ENCODE results near the gene NIPSNAP3A.
"Not testable (repeated sequence)": the region's sequence is repeated elsewhere in the genome, so short reads cannot be mapped to it uniquely, and the experiment has no call there.

NIPSNAP3A gene

DNA sequence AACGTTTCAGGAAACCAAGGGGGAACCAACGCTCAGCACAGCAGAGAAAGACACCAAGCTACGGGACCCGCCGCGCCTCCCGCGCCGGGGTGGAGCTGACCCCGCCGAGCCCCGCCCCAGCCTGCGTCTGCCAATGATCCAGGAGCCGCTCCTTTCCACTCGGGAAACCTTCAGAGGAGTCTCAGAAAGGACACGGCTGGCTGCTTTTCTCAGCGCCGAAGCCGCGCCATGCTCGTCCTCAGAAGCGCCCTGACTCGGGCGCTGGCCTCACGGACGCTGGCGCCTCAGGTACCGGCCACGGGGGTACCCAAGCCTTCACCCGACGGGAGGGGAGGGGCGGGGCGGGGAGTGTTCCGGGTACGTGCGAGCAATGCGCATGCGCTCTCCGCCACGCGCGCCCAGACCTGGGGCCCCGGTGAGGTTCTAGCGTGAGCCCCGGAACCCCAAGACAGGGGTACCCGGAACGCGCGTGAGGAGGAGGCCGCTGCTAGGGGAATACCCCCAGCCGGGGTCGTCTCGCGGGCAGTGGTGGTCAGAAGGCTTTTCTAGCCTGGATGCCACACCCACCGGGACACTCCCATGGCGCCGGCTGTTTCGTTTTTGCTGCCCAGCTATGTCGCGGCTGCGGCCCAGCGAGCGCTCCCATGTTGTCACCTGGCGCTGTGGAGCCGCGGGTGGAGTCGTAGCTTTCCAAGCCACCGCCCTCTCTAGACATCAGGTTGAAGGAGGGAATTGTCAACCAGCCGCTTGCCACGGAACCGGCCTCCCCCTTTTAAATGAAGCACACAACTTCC is at the start of gene NIPSNAP3A:
Gene NIPSNAP3A (plus strand): TSS at position 119 of the 794 bp plus-strand sequence. CDS start 110 bp downstream, at position 229.
- DNase-seq (ENCODE audit: low spot score): peak; percentile 83

DNA sequence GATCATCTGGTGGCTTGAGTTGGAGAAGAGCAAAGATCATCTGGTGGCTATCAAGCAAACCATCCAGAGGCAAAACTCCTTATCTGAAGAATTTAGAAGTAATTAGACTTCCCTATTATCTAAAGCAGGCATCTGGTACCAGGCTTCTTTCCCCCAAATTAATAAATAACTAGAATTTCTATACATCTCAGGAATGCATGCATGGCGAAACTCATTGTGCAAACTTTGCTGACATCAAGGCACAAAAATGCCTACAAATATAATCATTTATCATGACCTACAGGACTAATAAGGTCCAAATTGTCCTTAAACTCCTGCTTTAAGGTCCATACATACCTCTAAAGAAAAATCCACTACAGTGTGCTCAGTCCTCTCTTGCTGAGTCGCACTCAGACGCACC is 47.2 kb upstream of the NIPSNAP3A start:
- no peak for DNase-seq (ENCODE audit: low spot score)

DNA sequence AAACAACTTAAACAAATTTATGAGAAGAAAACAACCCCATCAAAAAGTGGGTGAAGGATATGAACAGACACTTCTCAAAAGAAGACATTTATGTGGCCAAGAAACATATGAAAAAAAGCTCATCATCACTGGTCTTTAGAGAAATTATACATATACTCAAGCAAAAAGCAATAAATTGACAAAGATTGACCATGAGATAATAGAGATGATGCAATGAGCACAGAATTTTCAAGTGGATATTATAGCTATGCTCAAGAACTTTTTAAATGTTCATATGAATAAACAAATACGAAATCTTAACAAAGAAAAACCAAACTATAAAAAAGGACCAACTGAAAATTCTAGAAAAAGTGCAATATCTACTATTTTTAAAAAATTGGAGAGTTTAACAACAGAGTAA is 38.7 kb upstream of the NIPSNAP3A start:
- not testable (repeated sequence) for DNase-seq (ENCODE audit: low spot score)

DNA sequence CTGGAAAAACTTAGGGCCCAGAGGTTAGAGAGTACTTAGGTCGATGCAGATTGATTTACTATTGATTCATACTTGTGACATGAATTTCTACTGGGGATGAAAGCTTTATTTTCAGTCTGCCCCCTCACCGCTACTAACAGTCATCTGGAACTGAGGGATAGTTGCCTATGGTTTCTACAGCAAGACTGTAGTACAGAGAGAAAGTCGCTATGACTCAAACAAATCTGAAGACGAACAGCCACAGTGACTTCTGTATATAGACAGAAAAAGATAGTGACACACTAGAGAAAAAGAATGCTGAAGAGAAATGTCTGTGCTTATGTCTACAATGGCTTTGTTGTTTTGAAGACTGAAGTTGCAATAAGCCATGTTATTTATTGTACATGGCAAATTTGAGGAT is 35.9 kb upstream of the NIPSNAP3A start:
- no peak for DNase-seq (ENCODE audit: low spot score)

DNA sequence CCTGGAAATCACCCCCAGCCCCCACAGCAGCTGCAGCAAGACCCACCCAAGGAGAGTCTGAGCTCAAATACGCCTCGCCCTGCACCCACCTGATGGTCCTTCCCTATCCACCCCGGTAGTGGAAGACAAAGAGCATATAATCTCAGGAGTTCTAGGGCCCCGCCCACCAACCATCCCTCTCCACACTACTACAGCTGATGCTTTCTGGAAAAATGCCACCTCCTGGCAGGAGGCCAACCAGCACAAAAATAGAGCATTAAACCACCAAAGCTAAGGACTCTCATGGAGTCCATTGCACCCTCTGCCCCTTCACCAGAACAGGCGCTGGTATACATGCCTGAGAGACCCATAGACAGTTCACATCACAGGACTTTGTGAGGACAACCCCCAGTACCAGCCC is 22.5 kb upstream of the NIPSNAP3A start:
- DNase-seq (ENCODE audit: low spot score): no peak

DNA sequence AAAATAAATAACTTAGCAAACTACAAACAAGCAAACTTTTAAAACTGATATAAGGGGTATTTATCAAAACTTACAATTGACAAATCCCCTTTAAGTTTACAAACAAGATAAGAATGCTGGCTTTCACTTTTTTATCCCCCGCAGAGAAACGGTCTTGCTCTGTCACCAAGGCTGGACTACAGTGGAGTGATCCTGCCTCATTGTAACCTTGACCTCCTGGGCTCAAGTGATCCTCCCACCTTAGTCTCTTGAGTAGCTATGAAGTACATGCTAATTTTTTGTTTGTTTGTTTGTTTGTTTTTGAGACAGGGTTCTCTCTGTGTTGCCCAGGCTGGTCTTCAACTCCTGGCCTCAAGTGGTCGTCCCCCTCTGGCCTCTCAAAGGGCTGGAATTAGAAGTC is 9.0 kb upstream of the NIPSNAP3A start:
- no peak for DNase-seq (ENCODE audit: low spot score)

DNA sequence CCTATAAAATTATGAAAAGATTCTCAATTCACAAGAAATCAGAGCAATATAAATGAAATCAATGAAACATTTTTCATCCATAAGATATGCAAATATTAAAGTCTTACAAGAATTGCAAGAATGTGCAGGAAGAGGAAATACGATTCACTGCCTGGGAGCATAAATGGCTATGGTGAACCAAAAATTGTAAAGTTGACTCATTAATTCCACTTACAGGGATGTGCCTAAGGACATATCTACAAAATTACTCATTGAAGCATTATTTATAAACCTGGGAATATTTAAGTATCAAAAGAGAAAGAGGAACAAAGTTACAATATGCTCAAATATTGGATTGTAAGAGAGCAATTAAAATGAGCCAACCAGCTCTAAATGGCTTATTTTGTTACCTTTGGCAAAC is 6.9 kb upstream of the NIPSNAP3A start:
- no peak for DNase-seq (ENCODE audit: low spot score)

DNA sequence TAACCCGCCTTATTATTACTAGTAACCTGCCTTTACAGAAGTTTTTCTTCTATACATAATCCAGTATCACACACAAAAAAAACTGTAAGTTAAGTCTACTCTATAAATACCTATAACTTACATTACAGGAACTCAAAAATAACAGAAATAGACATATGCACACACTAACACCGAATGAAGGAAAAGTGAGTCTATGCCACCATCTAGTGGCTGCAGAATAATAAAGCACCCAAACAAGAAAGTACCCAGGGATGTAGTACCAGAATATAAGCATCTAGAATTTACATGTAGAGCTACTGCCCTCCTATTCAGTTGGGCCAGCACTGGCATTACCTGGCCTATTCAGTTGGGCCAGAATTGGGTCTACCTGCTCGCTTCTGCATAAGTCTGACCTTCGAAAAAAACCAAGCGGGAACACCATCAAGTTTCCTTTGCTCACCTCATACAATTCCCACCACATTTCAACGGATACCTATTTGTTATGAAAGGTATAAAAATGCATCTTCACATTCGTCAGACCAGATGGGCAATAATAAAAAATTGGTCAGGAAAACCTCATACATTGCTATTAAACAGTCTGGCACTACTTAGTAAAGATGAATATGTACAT is 4.0 kb upstream of the NIPSNAP3A start:
- peak; percentile 83 for DNase-seq (ENCODE audit: low spot score)

DNA sequence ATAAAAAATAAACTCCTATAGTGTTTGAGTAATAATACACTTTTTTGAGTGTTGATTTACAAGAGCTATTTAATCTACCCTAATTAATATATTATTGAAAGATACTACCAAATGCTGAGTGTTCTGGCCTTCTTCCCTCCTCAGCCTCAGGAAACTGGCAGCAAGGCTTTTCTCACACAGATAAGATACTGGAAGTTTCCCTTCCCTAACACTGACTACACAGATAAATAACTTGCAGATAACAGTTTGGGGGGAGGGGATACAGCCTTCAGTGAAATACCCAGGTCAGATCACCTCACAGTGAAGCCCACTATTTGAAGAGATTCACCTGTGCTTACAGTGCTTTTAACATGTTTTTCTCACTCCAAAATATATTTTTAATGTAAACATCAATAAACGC is 1.6 kb upstream of the NIPSNAP3A start:
- DNase-seq (ENCODE audit: low spot score): no peak

DNA sequence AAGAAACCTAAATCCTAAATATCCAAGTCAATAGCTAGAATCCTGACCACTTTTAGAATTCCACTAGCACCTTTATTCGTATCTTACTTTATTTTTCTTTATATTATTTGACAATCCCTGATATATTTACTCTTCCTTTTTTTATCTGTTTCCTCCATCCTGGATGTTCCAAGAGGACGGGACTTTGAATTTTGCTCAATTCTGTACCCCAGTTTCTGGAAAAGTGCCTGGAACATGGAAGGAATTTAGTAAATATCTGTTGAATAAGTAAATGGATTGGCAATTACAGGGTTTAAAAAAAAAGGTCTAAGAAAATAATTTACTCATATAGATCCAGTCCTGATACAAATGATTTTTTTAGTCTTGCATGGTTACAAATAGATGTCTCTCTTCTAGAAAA is 1.2 kb upstream of the NIPSNAP3A start:
- no peak for DNase-seq (ENCODE audit: low spot score)

DNA sequence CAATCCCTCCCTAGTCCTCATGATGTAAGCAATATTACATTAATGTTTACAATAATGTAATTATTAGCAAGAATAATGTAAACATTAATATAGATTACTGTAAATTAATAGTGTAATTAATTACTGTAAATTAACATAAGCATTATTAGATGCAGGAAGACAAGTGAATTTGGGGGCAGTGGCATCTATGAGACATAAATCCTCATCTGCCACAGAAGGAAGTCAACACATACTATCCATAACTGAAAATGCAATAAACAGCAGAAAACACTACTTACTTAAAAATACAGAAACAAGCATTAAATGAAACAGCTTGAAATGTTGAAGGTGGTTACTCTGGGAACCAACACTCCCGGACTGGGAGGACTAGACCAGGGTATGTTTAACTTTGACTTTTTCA is 685 bp upstream of the NIPSNAP3A start:
- no peak for DNase-seq (ENCODE audit: low spot score)

DNA sequence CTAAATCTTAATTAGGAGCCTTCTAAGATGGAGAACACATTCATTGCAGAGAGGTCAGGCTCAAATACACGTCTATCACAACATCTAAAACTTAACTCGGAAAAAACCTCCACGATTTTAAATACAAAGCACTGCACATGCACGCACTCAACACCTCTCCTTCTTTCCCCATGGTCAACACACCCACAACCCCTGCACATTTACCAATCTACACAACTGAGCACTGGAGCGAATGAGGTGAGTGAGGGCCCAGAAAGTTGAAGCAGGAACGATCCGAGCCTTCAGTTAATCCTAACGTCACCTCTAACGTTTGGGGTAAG is 278 bp upstream of the NIPSNAP3A start:
- no peak for DNase-seq (ENCODE audit: low spot score)

DNA sequence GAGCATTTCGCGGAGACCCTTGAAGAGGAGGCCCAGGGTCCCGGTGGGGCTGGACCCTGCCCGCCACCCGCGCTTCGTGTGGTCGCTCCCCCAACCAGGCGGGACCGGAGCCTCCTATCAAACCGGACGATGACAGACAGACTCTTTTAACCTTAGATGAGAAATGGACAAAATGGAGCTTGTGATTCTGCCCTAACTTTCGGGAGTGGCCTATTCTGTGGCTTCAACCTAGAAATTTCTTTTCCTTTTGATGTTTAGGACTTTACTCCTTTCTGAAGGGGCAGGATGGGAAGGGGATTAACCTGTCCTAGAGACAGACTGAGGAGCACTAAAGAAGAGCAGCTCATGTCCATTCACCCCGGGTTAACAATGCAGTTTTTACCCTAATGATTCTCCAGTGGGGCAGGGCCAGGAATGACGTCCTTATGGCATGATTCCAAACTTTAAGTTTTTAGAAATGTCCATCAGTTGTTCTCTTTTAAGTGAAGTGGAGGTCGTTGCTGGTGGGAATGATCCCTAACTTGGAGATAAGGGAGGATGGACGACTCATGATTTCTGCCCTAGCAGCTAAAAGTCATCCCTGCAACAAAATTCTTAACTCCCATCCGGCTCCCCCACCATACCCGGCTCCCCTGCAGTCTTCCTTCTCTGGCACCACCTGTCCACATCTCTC is 1.0 kb downstream of the NIPSNAP3A start:
- DNase-seq (ENCODE audit: low spot score): peak; percentile 24

DNA sequence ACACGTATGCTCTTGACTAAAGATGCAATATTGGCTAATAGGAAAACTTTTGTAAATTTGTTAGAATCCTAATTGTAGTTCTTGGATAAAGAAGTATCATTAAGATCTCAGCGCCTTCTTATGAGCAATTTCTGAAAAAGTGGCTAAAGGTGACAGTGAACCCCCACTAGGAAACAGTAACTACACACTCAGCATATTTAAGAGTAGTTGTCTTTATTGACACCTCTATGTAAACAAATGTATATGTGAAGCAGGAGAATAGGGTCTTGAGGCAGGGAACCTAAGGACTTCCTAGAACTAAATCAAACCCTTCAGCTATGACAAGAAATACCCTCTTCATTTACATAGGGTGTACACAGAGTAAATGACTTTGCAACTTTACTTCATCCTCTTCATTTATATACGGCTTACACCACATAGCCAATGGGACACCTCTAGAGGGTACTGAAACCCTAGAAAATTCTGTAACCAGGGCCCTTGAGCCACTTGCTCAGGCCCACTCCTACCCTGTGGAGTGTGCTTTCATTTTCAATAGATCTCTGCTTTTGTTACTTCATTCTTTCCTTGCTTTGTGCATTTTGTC is 2.8 kb downstream of the NIPSNAP3A start:
- DNase-seq (ENCODE audit: low spot score): no peak

DNA sequence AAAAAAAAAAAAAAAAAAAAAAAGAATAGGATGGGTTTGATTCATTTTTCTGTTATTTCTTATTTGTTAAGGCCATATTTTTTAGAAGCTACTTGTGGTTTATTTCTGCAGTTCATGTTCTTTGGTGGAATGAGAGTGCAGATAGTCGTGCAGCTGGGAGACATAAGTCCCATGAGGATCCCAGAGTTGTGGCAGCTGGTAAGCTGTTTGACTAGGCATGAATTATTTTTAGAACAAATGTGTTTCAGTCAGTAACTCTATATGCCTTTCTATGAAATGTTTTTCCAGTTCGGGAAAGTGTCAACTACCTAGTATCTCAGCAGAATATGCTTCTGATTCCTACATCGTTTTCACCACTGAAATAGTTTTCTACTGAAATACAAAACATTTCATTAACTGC is 11.5 kb downstream of the NIPSNAP3A start:
- DNase-seq (ENCODE audit: low spot score): no peak

DNA sequence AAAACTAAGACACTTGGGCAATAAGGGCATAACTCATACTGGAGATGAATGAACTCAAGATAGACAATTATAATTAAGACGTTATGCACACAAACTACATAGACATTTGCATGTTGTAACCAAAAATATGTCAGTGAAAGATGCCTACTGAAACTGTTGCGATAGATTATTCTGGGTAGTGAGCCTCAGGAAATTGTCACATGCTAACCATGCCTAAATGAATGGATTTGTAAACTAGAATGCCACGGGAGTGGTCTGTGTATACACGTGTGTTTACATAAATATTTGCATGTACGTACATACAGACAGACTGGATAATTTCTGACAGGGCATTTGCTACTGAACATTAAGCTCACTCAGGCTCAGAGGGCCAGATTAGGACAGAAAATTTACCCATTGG is 17.7 kb downstream of the NIPSNAP3A start:
- DNase-seq (ENCODE audit: low spot score): peak; percentile 42

DNA sequence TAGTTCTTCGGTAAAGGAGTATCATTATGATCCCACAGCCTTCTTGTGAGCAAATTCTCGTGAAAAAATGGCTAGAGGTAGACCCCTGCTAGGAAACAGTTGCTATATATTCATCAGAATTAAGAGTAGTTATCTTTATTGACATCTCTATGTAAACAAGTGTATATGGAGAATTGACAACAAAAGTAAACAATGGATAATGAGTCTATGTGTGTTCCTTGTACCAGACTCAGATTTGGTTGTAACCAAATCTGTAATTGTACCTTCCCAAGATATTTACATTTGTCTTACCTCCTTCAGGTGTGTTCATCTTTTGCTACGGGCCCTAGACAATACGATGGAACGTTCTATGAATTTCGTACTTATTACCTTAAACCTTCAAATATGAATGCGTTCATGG is 18.5 kb downstream of the NIPSNAP3A start:
- DNase-seq (ENCODE audit: low spot score): no peak

DNA sequence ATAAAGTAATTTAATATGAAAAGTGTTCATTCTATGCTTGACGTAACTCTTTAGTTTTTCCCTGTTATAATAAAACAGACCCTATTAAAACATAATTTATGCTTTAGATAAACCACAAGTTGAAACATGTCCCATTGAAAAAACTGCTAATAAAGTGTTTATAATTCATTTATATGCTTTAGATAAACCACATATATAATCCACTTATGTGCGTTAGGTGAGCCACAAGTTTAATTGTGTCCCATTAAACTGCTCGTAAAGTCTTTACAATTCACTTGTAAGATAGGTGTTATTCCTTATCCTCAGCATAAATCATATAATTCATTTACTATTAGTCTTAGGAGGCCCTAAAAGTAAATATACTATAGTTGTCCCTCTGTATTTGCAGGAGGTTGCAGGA is 20.0 kb downstream of the NIPSNAP3A start:
- no peak for DNase-seq (ENCODE audit: low spot score)

DNA sequence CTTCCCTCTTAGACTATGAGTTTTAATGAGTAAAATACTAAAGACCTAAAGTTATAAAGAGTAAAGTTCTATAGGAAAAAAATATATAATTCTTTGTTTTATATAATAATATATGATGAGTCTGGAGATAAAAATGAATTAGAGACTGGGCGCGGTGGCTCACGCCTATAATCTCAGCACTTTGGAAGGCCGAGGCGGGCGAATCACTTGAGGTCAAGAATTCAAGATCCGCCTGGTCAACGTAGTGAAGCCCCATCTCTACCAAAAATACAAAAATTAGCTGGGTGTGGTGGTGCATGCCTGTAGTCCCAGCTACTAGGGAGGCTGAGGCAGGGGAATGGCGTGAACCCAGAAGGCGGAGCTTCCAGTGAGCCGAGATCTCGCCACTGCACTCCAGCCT is 21.5 kb downstream of the NIPSNAP3A start:
- DNase-seq (ENCODE audit: low spot score): not testable (repeated sequence)

DNA sequence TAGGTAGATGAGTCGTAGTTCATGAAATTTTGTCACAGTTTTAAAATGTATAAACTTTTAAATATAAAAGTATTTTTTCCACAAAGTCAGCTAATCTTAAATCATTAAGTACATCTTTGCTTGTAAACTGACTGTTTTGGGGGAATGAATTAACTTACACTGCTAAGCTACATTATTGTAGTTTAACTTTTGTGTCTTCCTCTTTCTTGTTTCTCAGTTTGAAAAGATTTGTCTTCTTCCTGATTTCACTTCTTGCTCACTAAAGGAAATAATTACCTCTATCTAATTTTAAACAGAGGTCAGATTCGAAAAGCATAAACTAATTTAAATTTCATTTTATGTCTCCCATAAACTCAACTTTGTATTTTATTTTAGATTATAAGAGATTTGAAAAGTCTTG is 22.2 kb downstream of the NIPSNAP3A start:
- DNase-seq (ENCODE audit: low spot score): no peak

DNA sequence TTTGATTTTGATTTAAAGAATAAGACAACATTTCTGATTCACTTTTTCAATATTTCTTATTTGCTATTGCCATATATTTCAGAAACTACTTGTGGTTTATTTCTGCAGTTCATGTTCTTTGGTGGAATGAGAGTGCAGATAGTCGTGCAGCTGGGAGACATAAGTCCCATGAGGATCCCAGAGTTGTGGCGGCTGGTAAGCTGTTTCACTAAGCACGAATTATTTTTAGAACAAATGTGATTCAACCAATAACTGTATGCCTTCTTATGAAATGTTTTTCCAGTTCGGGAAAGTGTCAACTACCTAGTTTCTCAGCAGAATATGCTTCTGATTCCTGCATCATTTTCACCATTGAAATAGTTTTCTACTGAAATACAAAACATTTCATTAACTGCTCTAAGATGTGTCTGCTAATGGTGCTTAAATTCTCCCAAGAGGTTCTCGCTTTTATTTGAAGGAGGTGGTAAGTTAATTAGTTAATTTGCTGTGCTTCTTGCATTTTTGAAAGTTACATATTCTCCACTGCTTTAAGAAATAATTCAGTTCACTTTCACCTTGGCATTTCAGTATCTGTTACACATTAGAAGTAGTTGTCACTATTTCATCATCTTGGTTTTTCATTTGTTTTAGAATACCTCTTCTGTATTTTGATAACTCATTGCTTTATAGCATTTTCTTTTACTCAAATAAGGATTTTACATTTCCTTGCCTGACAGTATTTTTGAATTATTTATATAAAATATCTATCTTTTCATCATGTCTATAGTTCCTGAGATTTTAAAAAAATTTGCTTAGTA is 25.4 kb downstream of the NIPSNAP3A start:
- no peak for DNase-seq (ENCODE audit: low spot score)

DNA sequence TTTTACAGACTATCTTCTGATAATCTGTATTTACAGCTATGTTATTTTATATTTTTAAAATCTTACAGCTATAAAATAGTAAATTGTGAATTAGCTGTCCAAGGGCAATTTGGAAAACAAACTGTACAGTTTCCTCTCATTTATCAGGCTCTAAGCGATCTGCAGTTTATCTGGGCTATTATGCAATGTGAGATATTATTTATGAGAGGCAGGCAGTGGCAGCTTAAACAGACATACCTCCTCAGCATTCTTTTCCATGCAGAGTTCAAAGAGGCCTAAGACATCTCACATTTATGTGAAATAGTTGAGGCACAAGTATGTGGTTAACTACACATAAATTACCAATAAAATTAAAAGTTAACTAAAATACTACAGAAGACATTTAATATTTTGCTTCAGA is 26.6 kb downstream of the NIPSNAP3A start:
- DNase-seq (ENCODE audit: low spot score): no peak

All from cerebellar cortex (tissue), 1 donor.